Gastroesophageal sphincter (tissue), 4 donors: Measurements from ENCODE around the gene HRC. TPM values are rescaled to one million over a fixed set of nuclear protein-coding genes. Genes with fewer than 3 reads are reported as not detected.

ENCODE experiments used
- ATAC-seq: fragments of 150-250 bp; one replicate; pipeline ENCODE4 v1.9.1; 2016; ENCODE audit warnings: mild to moderate bottlenecking, moderate library complexity
- H3K27ac ChIP-seq, 4 donors: fragments of 200-600 bp; sonication (generic) in 3 of 4; 1 replicate in 3 of 4; 2 replicates in 1 of 4; pipeline ENCODE4 v1.5.1; 2016 to 2019
- H3K27me3 ChIP-seq: fragments of 200-600 bp; sonication (generic); one replicate; pipeline ENCODE4 v1.5.1; 2019
- H3K36me3 ChIP-seq, 2 donors: fragments of 200-600 bp; sonication (generic); one replicate each; pipeline ENCODE4 v1.5.1; 2019; ENCODE audit warnings: control low read depth in 1 of 2
- H3K4me1 ChIP-seq, 3 donors: fragments of 200-600 bp; sonication (generic); 1 replicate in 2 of 3; 2 replicates in 1 of 3; pipeline ENCODE4 v1.5.1; 2016 to 2019; ENCODE audit warnings: control low read depth in 2 of 3
- H3K4me3 ChIP-seq, 2 donors: fragments of 200-600 bp; sonication (generic); one replicate each; pipeline ENCODE4 v1.5.1; 2019; ENCODE audit warnings: mild to moderate bottlenecking in 1 of 2, moderate library complexity in 1 of 2
- H3K9me3 ChIP-seq, 3 donors: fragments of 200-600 bp; sonication (generic); one replicate each; pipeline ENCODE4 v1.5.1; 2017 to 2019; ENCODE audit warnings: control low read depth in 2 of 3
- CTCF ChIP-seq, 4 experiments: fragments of 200-600 bp in 2 of 4; fragments of 450-650 bp in 2 of 4; sonication (generic) in 1 of 4; IDR thresholded peaks; one replicate each; pipeline ENCODE4 v1.5.1; 2017 to 2019; ENCODE audit warnings: antibody characterized with exemption in 4 of 4, mild to moderate bottlenecking in 2 of 4, moderate library complexity in 2 of 4
- EP300 ChIP-seq: sonication (generic); formaldehyde crosslinking; IDR thresholded peaks from one replicate; pipeline ENCODE4 v1.6.1; 2017; ENCODE audit warnings: antibody characterized with exemption, mild to moderate bottlenecking
- POLR2A ChIP-seq, 2 donors: fragments of 450-650 bp; IDR thresholded peaks; one replicate each; pipeline ENCODE4 v1.6.1; 2017; ENCODE audit warnings: antibody characterized with exemption in 2 of 2, mild to moderate bottlenecking in 2 of 2, moderate library complexity in 1 of 2
- POLR2AphosphoS5 ChIP-seq: sonication (generic); formaldehyde crosslinking; IDR thresholded peaks from one replicate; pipeline ENCODE4 v1.6.1; 2017; ENCODE audit warnings: antibody characterized with exemption
- WGBS, 2 donors: methylation state at CpG; one replicate each; pipeline ENCODE4 v1.1.5; 2018; ENCODE audit warnings: low coverage in 1 of 2; 5-methylcytosine and 5-hydroxymethylcytosine counted together
- total RNA-seq, 4 donors: library from RNA; depleted of rRNA; stranded (reverse); fragments of >200 nt; gene quantifications; one replicate each; pipeline ENCODE4 v1.1.0, GENCODE V29; 2016

The HRC gene
- total RNA-seq: 1 to 10 TPM; 1.1 to 3.9 (median 1.8) TPM

- Histone ChIP-seq H3K36me3 (no peaks in the 10 kb centered on the region), H3K4me1 (peaks cover 0 to 49% (median 20%) of the 10 kb centered on the region in 3 donors), H3K9me3 (no peaks in the 10 kb centered on the region), H3K4me3 (peak within 1 kb of the TSS in 1 of 2 donors; percentile 3), H3K27ac (peak within 1 kb of the TSS in 3 of 4 donors; percentile 4 to 42 (median 9)), H3K27me3 (no peaks in the 10 kb centered on the region)
- ATAC-seq: no peak
- TF ChIP-seq POLR2A (IDR thresholded peaks at IDR 0.05) (no peak), CTCF (IDR thresholded peaks at IDR 0.05) (no peak), POLR2AphosphoS5 (no peak), EP300 (no peak)
- 36 to 80% methylated on average over 3 to 7 of the region's 19 CpGs for WGBS, 2 donors
Measured at GRCh38 chr19:49155005-49155819, at the start of gene HRC. TSS of gene HRC (minus strand) at chr19:49155396. CDS start at chr19:49155237, 159 bp downstream.

GRCh38 chr19:49201042-49201441 lies 45.8 kb upstream of the HRC start:
- H3K36me3 ChIP-seq: peaks cover 0 to 70% of the 10 kb centered on the region in 2 donors
- TF ChIP-seq CTCF (IDR thresholded peaks at IDR 0.05): no peak
- no peaks in the 10 kb centered on the region for H3K9me3 ChIP-seq
- H3K27ac ChIP-seq: no peak overlapping the region
- H3K27me3 ChIP-seq: no peaks in the 10 kb centered on the region
- no peak overlapping the region for H3K4me3 ChIP-seq
- no peak for ATAC-seq
- peaks cover 0 to 21% (median 0%) of the 10 kb centered on the region in 3 donors for H3K4me1 ChIP-seq
- WGBS, 2 donors: 77 to 86% methylated on average over 7 of the region's 7 CpGs

- no peak for TF ChIP-seq POLR2A (IDR thresholded peaks at IDR 0.05)
- Histone ChIP-seq H3K9me3 (no peaks in the 10 kb centered on the region), H3K27ac (no peak overlapping the region)
Measured at GRCh38 chr19:49200238-49200862, 45.2 kb upstream of the HRC start.

GRCh38 chr19:49196527-49197240 lies 41.5 kb upstream of the HRC start:
- TF ChIP-seq CTCF (IDR thresholded peaks at IDR 0.05): no peak
- no peak for TF ChIP-seq POLR2A (IDR thresholded peaks at IDR 0.05)
- TF ChIP-seq EP300: no peak
- TF ChIP-seq POLR2AphosphoS5: no peak
- Histone ChIP-seq H3K4me1 (peaks cover 0 to 21% (median 0%) of the 10 kb centered on the region in 3 donors), H3K27me3 (no peaks in the 10 kb centered on the region), H3K4me3 (peak overlapping the region in 1 of 2 donors; percentile 28), H3K9me3 (no peaks in the 10 kb centered on the region), H3K27ac (peak overlapping the region in 3 of 4 donors; percentile 42 to 66 (median 62)), H3K36me3 (peaks cover 0 to 54% of the 10 kb centered on the region in 2 donors)
- 35 to 64% methylated on average over 3 to 7 of the region's 40 CpGs for WGBS, 2 donors
- peak; percentile 67 for ATAC-seq

More at GRCh38 chr19:49200238-49200862, 45.2 kb upstream of the HRC start:
- H3K4me1 ChIP-seq: peaks cover 0 to 21% (median 0%) of the 10 kb centered on the region in 3 donors
- no peaks in the 10 kb centered on the region for H3K27me3 ChIP-seq
- H3K36me3 ChIP-seq: peaks cover 0 to 63% of the 10 kb centered on the region in 2 donors
- WGBS, 2 donors: 93 to 98% methylated on average over 11 to 13 of the region's 29 CpGs
- H3K4me3 ChIP-seq: no peak overlapping the region
- peak; percentile 25 for ATAC-seq

GRCh38 chr19:49194408-49194807 lies 39.2 kb upstream of the HRC start:
- peaks cover 0 to 21% (median 0%) of the 10 kb centered on the region in 3 donors for H3K4me1 ChIP-seq
- no peak overlapping the region for H3K4me3 ChIP-seq
- WGBS, 2 donors: 69 to 82% methylated on average over 4 of the region's 4 CpGs
- H3K9me3 ChIP-seq: no peaks in the 10 kb centered on the region
- H3K27me3 ChIP-seq: no peaks in the 10 kb centered on the region
- TF ChIP-seq CTCF (IDR thresholded peaks at IDR 0.05) (no peak), POLR2A (IDR thresholded peaks at IDR 0.05) (no peak), EP300 (no peak), POLR2AphosphoS5 (no peak)
- ATAC-seq: no peak
- peaks cover 0 to 58% of the 10 kb centered on the region in 2 donors for H3K36me3 ChIP-seq
- no peak overlapping the region for H3K27ac ChIP-seq
